ENCODE measurements around the gene CTSD. TPM values are rescaled to one million over a fixed set of nuclear protein-coding genes. Genes with fewer than 3 reads are reported as not detected.

Gene CTSD
- total RNA-seq, 1 donor from 2014 or later = 318 TPM

DNA sequence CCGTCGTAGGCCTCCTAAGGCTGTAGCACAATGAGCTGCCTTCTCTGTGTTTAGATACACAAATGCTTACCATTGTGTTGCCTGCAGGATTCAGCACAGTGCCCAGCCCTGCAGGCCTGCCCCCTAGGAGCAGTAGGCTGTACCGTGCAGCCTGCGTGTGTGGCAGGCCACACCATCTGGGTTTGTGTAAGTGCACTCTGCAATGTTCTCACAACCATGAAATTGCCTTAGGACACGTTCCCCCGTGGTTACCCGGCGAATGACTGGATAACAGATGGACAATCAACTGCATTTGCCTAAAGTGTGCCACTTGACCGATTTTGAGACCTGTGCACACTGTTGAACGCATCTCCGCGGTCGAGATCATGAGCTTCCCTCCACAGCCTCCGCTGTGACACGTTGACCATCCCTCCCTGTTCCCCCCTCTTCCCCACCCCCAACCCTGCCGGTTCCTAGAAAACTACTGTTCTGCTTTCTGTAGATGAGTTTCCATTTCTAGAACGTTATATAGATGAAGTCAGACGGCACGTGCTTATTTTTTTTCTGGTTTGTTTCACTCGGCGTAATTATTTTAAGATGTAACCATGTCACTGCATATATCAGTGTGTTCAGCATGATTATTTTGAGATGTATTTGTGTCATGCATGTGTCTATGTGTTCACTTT lies 22.2 kb upstream of the CTSD start:
- no peak for DNase-seq (ENCODE audit: extremely low spot score, unreplicated experiment)
- no peaks in the 10 kb centered on the region for H3K36me3 Mint-ChIP-seq
- no peaks in the 10 kb centered on the region for H3K9me3 Mint-ChIP-seq
- H3K4me1 Mint-ChIP-seq (ENCODE audit: unreplicated experiment) = peaks cover 4% of the 10 kb centered on the region
- peaks cover 17% of the 10 kb centered on the region for H3K27me3 Mint-ChIP-seq
- no peak overlapping the region for H3K27ac Mint-ChIP-seq
- TF ChIP-seq, protein P1, sequence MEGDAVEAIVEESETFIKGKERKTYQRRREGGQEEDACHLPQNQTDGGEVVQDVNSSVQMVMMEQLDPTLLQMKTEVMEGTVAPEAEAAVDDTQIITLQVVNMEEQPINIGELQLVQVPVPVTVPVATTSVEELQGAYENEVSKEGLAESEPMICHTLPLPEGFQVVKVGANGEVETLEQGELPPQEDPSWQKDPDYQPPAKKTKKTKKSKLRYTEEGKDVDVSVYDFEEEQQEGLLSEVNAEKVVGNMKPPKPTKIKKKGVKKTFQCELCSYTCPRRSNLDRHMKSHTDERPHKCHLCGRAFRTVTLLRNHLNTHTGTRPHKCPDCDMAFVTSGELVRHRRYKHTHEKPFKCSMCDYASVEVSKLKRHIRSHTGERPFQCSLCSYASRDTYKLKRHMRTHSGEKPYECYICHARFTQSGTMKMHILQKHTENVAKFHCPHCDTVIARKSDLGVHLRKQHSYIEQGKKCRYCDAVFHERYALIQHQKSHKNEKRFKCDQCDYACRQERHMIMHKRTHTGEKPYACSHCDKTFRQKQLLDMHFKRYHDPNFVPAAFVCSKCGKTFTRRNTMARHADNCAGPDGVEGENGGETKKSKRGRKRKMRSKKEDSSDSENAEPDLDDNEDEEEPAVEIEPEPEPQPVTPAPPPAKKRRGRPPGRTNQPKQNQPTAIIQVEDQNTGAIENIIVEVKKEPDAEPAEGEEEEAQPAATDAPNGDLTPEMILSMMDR (conservative IDR thresholded peaks at IDR 0.05) = no peak
- no peak overlapping the region for H3K4me3 Mint-ChIP-seq

DNA sequence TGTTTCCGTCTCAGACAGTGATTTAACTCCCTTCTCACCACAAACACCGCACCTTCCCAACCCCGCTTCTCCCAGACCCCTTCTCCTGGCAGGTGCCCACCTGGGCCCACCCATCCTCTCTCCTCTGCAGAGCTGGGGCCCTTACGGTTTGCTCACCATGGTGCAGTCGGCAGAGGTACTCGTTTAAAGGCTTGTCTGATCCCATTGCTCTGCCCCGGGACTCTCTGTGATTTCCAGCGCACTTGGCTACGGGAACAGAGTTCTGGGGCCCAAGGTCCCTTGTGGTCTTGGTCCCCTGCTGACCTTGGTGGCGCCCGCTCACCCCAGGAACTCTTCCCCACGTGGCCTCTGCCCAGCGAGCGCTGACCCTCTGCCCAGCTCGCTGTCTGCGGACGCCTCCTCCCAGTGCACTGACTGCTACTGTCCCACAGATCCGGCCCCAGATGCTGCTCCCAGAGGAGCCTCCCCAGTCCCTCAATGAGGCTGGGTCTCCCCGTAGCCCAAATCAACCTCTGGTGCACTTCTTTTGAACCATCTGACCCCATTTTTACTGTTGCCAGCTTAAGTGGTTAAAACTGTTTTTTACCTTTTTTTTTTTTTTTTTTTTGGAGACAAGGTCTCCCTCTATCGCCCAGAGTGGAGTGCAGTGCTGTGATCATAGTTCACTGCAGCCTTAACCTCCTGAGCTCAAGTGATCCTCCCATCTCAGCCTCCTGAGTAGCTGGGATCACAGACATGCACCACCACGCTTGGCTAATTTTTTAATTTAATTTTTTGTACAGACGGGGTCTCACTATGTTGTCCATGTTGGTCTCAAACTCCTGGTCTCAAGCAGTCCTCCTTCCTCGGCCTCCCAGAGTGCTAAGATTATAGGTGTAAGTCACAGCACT lies 21.3 kb upstream of the CTSD start:
- no peak for DNase-seq (ENCODE audit: extremely low spot score, unreplicated experiment)
- H3K4me1 Mint-ChIP-seq (ENCODE audit: unreplicated experiment) = peaks cover 4% of the 10 kb centered on the region
- H3K9me3 Mint-ChIP-seq = no peaks in the 10 kb centered on the region
- H3K36me3 Mint-ChIP-seq = no peaks in the 10 kb centered on the region
- H3K4me3 Mint-ChIP-seq = no peak overlapping the region
- H3K27me3 Mint-ChIP-seq = peaks cover 12% of the 10 kb centered on the region
- TF ChIP-seq, protein P1 (conservative IDR thresholded peaks at IDR 0.05) = no peak
- H3K27ac Mint-ChIP-seq = no peak overlapping the region

DNA sequence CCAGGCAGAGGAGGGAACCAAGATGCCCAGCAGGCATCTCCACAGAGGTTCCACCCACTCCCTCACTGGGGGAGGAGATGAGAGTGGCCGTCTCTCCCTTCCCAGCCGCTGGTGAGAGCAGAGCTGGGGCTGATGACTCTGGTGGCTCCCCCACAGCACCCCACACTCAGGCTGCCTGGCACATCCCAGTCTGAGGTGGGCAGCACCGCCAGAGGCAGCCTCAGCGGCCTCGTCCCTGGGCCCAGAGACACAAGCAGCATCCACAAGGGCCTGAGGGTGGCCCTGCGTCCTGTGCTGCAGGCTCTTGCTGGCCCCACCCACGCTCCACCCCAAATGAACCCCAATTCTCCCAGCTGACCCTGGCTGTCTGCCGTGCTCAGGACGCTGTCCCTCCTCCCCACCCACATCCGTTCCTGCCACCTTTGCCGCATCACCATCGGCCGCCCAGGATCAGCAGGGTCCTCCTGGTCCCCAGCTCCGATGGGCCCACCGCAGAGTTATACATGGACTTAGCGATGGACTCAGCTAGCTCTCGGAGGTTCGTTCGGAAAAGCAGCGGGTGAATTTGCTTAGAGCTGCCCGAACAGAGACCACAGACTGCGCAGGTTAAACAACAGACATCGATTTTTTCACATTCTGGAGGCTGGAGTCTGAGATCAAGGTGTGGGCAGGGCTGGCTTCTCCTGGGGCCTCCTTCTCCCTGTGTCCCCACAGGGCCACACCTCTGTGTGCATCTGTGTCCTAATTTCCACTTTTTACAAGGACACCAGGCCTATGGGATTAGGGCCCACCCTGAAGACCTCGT lies 20.2 kb upstream of the CTSD start:
- H3K4me3 Mint-ChIP-seq = no peak overlapping the region
- no peak overlapping the region for H3K27ac Mint-ChIP-seq
- no peaks in the 10 kb centered on the region for H3K36me3 Mint-ChIP-seq
- TF ChIP-seq, protein P1 (conservative IDR thresholded peaks at IDR 0.05) = no peak
- H3K4me1 Mint-ChIP-seq (ENCODE audit: unreplicated experiment) = peaks cover 4% of the 10 kb centered on the region
- H3K27me3 Mint-ChIP-seq = peaks cover 12% of the 10 kb centered on the region
- H3K9me3 Mint-ChIP-seq = no peaks in the 10 kb centered on the region
- no peak for DNase-seq (ENCODE audit: extremely low spot score, unreplicated experiment)

DNA sequence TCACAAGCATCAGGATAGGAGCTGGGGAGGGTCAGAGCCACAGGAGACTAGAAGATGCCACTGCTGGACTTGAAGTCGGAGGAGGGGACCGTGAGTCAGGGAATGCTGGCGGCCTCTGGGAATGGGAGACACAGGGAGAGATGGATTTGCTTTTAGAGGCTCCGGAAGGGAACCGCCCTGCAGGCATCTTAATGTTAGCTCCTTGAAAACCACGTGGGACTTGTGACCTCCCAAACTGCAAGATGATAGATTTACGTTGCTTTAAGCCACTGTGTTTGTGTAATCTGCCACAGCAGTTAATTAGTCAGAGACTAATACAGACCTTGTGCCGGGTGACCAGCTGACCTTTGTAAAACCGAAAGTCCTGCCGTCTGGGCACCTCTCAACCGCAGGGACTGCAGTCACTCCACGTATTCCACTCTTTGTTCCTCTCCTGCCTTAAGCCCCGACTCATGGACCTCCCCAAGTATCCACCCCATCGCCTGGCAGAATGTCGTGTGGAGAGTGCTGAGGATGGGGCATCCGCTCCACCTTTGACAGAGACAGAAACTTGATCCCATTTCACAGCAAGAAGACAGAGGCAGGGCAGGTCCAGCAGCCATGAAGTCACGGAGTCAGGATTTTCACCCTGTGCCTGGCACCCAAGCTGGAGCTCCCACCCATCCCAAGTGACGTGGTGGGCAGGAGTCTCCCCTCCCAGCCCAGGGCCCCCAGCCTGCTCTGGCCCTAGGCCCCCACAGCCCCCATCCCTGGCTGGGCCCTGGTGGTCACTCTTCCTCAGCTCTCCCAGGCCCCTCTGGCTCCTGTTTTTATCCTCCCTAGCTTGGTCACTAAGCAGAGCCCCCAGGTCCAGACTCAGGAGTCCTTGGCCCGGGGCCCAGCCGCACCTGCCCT lies 19.4 kb upstream of the CTSD start:
- H3K27me3 Mint-ChIP-seq = peaks cover 12% of the 10 kb centered on the region
- TF ChIP-seq, protein P1 (conservative IDR thresholded peaks at IDR 0.05) = no peak
- no peak overlapping the region for H3K4me3 Mint-ChIP-seq
- no peak overlapping the region for H3K27ac Mint-ChIP-seq
- H3K36me3 Mint-ChIP-seq = no peaks in the 10 kb centered on the region
- no peak for DNase-seq (ENCODE audit: extremely low spot score, unreplicated experiment)
- H3K4me1 Mint-ChIP-seq (ENCODE audit: unreplicated experiment) = peaks cover 4% of the 10 kb centered on the region
- H3K9me3 Mint-ChIP-seq = no peaks in the 10 kb centered on the region

Data from type B pancreatic cell (in vitro differentiated cells).